ENCODE data around the gene PPA1. TPM values are rescaled to one million over a fixed set of nuclear protein-coding genes. Genes with fewer than 3 reads are reported as not detected.

The PPA1 gene
- total RNA-seq, 1 donor from 2014 or later: 82.4 TPM

- Mint-ChIP-seq H3K4me3 (ENCODE audit: unreplicated experiment) (no peak overlapping the region), H3K27me3 (ENCODE audit: unreplicated experiment) (no peaks in the 10 kb centered on the region), H3K27ac (ENCODE audit: unreplicated experiment) (no peak overlapping the region), H3K36me3 (ENCODE audit: unreplicated experiment) (no peaks in the 10 kb centered on the region), H3K4me1 (ENCODE audit: low read depth, unreplicated experiment) (no peaks in the 10 kb centered on the region), H3K9me3 (ENCODE audit: unreplicated experiment) (no peaks in the 10 kb centered on the region)
- no peak for DNase-seq
- TF ChIP-seq CTCF (IDR thresholded peaks at IDR 0.05; ENCODE audit: partially characterized antibody, unreplicated experiment): no peak
Observed at GRCh38 chr10:70212277-70212676, 21.0 kb downstream of the PPA1 start.

DNA sequence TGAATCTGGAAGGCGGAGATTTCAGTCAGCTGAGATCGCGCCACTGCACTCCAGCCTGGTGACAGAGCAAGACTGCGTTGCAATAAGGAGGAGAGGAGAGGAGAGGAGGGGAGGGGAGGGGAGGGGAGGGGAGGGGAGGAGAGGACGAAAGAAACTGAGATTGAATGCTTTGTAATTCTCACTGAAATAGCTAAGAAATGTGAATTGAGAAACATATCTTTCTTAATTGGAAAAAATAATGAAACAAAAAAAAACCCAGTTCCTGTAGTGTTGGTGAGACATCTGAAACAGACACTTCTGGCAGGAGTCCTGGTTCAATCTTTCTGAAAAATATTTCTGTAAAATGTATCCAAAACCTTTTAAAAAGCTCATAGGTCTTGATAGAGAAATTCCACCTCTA is 26.5 kb downstream of the PPA1 start:
- no peak overlapping the region for H3K27ac Mint-ChIP-seq (ENCODE audit: unreplicated experiment)
- TF ChIP-seq CTCF (IDR thresholded peaks at IDR 0.05; ENCODE audit: partially characterized antibody, unreplicated experiment): no peak
- no peak for DNase-seq
- no peaks in the 10 kb centered on the region for H3K27me3 Mint-ChIP-seq (ENCODE audit: unreplicated experiment)
- no peaks in the 10 kb centered on the region for H3K36me3 Mint-ChIP-seq (ENCODE audit: unreplicated experiment)
- H3K4me3 Mint-ChIP-seq (ENCODE audit: unreplicated experiment): no peak overlapping the region
- no peaks in the 10 kb centered on the region for H3K4me1 Mint-ChIP-seq (ENCODE audit: low read depth, unreplicated experiment)
- H3K9me3 Mint-ChIP-seq (ENCODE audit: unreplicated experiment): no peaks in the 10 kb centered on the region

DNA sequence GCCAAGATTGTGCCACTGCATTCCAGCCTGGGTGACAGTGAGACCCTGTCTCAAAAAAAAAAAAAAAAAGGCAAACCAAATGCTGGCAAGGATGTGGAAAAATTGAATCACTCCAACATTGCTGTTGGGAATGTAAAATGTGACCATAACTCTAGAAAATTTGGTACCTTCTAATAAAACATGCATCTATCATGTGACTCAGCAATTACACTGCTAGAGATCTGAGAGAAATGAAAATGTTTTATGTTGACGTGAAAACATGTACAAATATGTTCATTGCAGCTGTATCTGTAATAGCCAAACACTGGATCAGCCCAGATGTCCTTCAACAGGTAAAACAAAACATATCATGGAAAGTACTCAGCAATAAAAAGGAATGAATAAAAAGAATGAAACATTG is 32.1 kb downstream of the PPA1 start:
- Mint-ChIP-seq H3K9me3 (ENCODE audit: unreplicated experiment) (no peaks in the 10 kb centered on the region), H3K4me3 (ENCODE audit: unreplicated experiment) (no peak overlapping the region), H3K36me3 (ENCODE audit: unreplicated experiment) (no peaks in the 10 kb centered on the region), H3K27ac (ENCODE audit: unreplicated experiment) (no peak overlapping the region), H3K4me1 (ENCODE audit: low read depth, unreplicated experiment) (no peaks in the 10 kb centered on the region), H3K27me3 (ENCODE audit: unreplicated experiment) (no peaks in the 10 kb centered on the region)
- no peak for DNase-seq
- no peak for TF ChIP-seq CTCF (IDR thresholded peaks at IDR 0.05; ENCODE audit: partially characterized antibody, unreplicated experiment)

- Mint-ChIP-seq H3K36me3 (ENCODE audit: unreplicated experiment) (no peaks in the 10 kb centered on the region), H3K27me3 (ENCODE audit: unreplicated experiment) (no peaks in the 10 kb centered on the region), H3K9me3 (ENCODE audit: unreplicated experiment) (no peaks in the 10 kb centered on the region), H3K4me3 (ENCODE audit: unreplicated experiment) (no peak overlapping the region), H3K4me1 (ENCODE audit: low read depth, unreplicated experiment) (no peaks in the 10 kb centered on the region), H3K27ac (ENCODE audit: unreplicated experiment) (no peak overlapping the region)
- TF ChIP-seq CTCF (IDR thresholded peaks at IDR 0.05; ENCODE audit: partially characterized antibody, unreplicated experiment): no peak
- no peak for DNase-seq
Observed at GRCh38 chr10:70198696-70199466, 34.3 kb downstream of the PPA1 start.

GRCh38 chr10:70197235-70197945 is 35.8 kb downstream of the PPA1 start:
- H3K4me3 Mint-ChIP-seq (ENCODE audit: unreplicated experiment): no peak overlapping the region
- H3K36me3 Mint-ChIP-seq (ENCODE audit: unreplicated experiment): no peaks in the 10 kb centered on the region
- no peak for TF ChIP-seq CTCF (IDR thresholded peaks at IDR 0.05; ENCODE audit: partially characterized antibody, unreplicated experiment)
- H3K4me1 Mint-ChIP-seq (ENCODE audit: low read depth, unreplicated experiment): no peaks in the 10 kb centered on the region
- DNase-seq: no peak
- no peak overlapping the region for H3K27ac Mint-ChIP-seq (ENCODE audit: unreplicated experiment)
- H3K9me3 Mint-ChIP-seq (ENCODE audit: unreplicated experiment): no peaks in the 10 kb centered on the region
- H3K27me3 Mint-ChIP-seq (ENCODE audit: unreplicated experiment): no peaks in the 10 kb centered on the region

All from glutamatergic neuron (in vitro differentiated cells).